ENCODE measurements around the gene CAMTA1. TPM values are rescaled to one million over a fixed set of nuclear protein-coding genes. Genes with fewer than 3 reads are reported as not detected.

Gene CAMTA1
- total and polyA plus RNA-seq, 3 experiments from 2014 or later: 60.2 to 79.0 (median 61.7) TPM

GRCh38 chr1:7531562-7532340 lies 746.5 kb downstream of the CAMTA1 start:
- Histone ChIP-seq H3K36me3 (ENCODE audit: insufficient read depth, low read length) (no peaks in the 10 kb centered on the region), H3K4me1 (ENCODE audit: insufficient read depth, low read length) (no peaks in the 10 kb centered on the region), H3K27me3 (ENCODE audit: insufficient read depth, low read length, poor library complexity, severe bottlenecking) (no peaks in the 10 kb centered on the region), H3K4me3 (ENCODE audit: low read length) (no peak overlapping the region), H3K27ac (ENCODE audit: low read depth, low read length) (no peak overlapping the region), H3K9me3 (ENCODE audit: low read length) (no peaks in the 10 kb centered on the region)
- POLR2A ChIA-PET: no interaction called here
- peak in 1 of 5 donors; percentile 29 for DNase-seq
- Mint-ChIP-seq H3K4me3 (no peak overlapping the region), H3K9me3 (no peaks in the 10 kb centered on the region), H3K27me3 (peaks cover 5 to 6% of the 10 kb centered on the region in 2 donors), H3K4me1 (peaks cover 0 to 11% (median 3%) of the 10 kb centered on the region in 3 donors), H3K27ac (no peak overlapping the region), H3K36me3 (no peaks in the 10 kb centered on the region)
- CTCF ChIA-PET: no interaction called here

GRCh38 chr1:7533006-7533405 lies 747.8 kb downstream of the CAMTA1 start:
- Histone ChIP-seq H3K27me3 (ENCODE audit: insufficient read depth, low read length, poor library complexity, severe bottlenecking) (no peaks in the 10 kb centered on the region), H3K9me3 (ENCODE audit: low read length) (no peaks in the 10 kb centered on the region), H3K4me3 (ENCODE audit: low read length) (no peak overlapping the region), H3K27ac (ENCODE audit: low read depth, low read length) (no peak overlapping the region), H3K36me3 (ENCODE audit: insufficient read depth, low read length) (no peaks in the 10 kb centered on the region), H3K4me1 (ENCODE audit: insufficient read depth, low read length) (no peaks in the 10 kb centered on the region)
- no peaks in the 10 kb centered on the region for H3K36me3 Mint-ChIP-seq
- no peaks in the 10 kb centered on the region for H3K9me3 Mint-ChIP-seq
- POLR2A ChIA-PET: no interaction called here
- DNase-seq: peak in 1 of 5 donors; percentile 8
- H3K4me1 Mint-ChIP-seq: peaks cover 0 to 11% (median 3%) of the 10 kb centered on the region in 3 donors
- CTCF ChIA-PET: no interaction called here
- no peak overlapping the region for H3K27ac Mint-ChIP-seq
- no peak overlapping the region for H3K4me3 Mint-ChIP-seq
- peaks cover 5 to 6% of the 10 kb centered on the region in 2 donors for H3K27me3 Mint-ChIP-seq

- ChIA-PET CTCF (no interaction called here), POLR2A (no interaction called here)
- no peaks in the 10 kb centered on the region for H3K36me3 ChIP-seq (ENCODE audit: insufficient read depth, low read length)
- H3K9me3 Mint-ChIP-seq: no peaks in the 10 kb centered on the region
- H3K4me3 Mint-ChIP-seq: no peak overlapping the region
- peak in 1 of 5 donors; percentile 26 for DNase-seq
- no peak overlapping the region for H3K27ac Mint-ChIP-seq
- no peaks in the 10 kb centered on the region for H3K27me3 ChIP-seq (ENCODE audit: insufficient read depth, low read length, poor library complexity, severe bottlenecking)
- H3K36me3 Mint-ChIP-seq: no peaks in the 10 kb centered on the region
- H3K27ac ChIP-seq (ENCODE audit: low read depth, low read length): no peak overlapping the region
- H3K4me3 ChIP-seq (ENCODE audit: low read length): no peak overlapping the region
- no peaks in the 10 kb centered on the region for H3K9me3 ChIP-seq (ENCODE audit: low read length)
- peaks cover 0 to 11% (median 3%) of the 10 kb centered on the region in 3 donors for H3K4me1 Mint-ChIP-seq
- peaks cover 5 to 6% of the 10 kb centered on the region in 2 donors for H3K27me3 Mint-ChIP-seq
- H3K4me1 ChIP-seq (ENCODE audit: insufficient read depth, low read length): no peaks in the 10 kb centered on the region
These were observed 749.0 kb downstream of the CAMTA1 start for GRCh38 chr1:7534061-7534825.

GRCh38 chr1:7535016-7535415 lies 749.8 kb downstream of the CAMTA1 start:
- H3K4me1 Mint-ChIP-seq: peaks cover 0 to 11% (median 3%) of the 10 kb centered on the region in 3 donors
- CTCF ChIA-PET: no interaction called here
- POLR2A ChIA-PET: no interaction called here
- H3K4me3 Mint-ChIP-seq: no peak overlapping the region
- no peaks in the 10 kb centered on the region for H3K4me1 ChIP-seq (ENCODE audit: insufficient read depth, low read length)
- H3K27ac ChIP-seq (ENCODE audit: low read depth, low read length): no peak overlapping the region
- no peak overlapping the region for H3K4me3 ChIP-seq (ENCODE audit: low read length)
- H3K27me3 ChIP-seq (ENCODE audit: insufficient read depth, low read length, poor library complexity, severe bottlenecking): no peaks in the 10 kb centered on the region
- no peaks in the 10 kb centered on the region for H3K9me3 Mint-ChIP-seq
- peaks cover 5 to 6% of the 10 kb centered on the region in 2 donors for H3K27me3 Mint-ChIP-seq
- no peaks in the 10 kb centered on the region for H3K36me3 Mint-ChIP-seq
- H3K9me3 ChIP-seq (ENCODE audit: low read length): no peaks in the 10 kb centered on the region
- no peaks in the 10 kb centered on the region for H3K36me3 ChIP-seq (ENCODE audit: insufficient read depth, low read length)
- DNase-seq: peak in 1 of 5 donors; percentile 39
- H3K27ac Mint-ChIP-seq: no peak overlapping the region

GRCh38 chr1:7535934-7536878 lies 751.0 kb downstream of the CAMTA1 start:
- POLR2A ChIA-PET: no interaction called here
- no peaks in the 10 kb centered on the region for H3K9me3 ChIP-seq (ENCODE audit: low read length)
- Mint-ChIP-seq H3K27ac (no peak overlapping the region), H3K27me3 (peaks cover 7 to 11% of the 10 kb centered on the region in 2 donors), H3K9me3 (no peaks in the 10 kb centered on the region), H3K4me3 (peak overlapping the region in 1 of 7 donors; percentile 46), H3K4me1 (peaks cover 0 to 11% (median 3%) of the 10 kb centered on the region in 3 donors), H3K36me3 (no peaks in the 10 kb centered on the region)
- H3K27ac ChIP-seq (ENCODE audit: low read depth, low read length): no peak overlapping the region
- H3K36me3 ChIP-seq (ENCODE audit: insufficient read depth, low read length): no peaks in the 10 kb centered on the region
- DNase-seq: peak in 1 of 5 donors; percentile 24
- H3K4me3 ChIP-seq (ENCODE audit: low read length): no peak overlapping the region
- CTCF ChIA-PET: no interaction called here
- no peaks in the 10 kb centered on the region for H3K4me1 ChIP-seq (ENCODE audit: insufficient read depth, low read length)
- no peaks in the 10 kb centered on the region for H3K27me3 ChIP-seq (ENCODE audit: insufficient read depth, low read length, poor library complexity, severe bottlenecking)

GRCh38 chr1:7536891-7537591 lies 751.8 kb downstream of the CAMTA1 start:
- Histone ChIP-seq H3K4me3 (ENCODE audit: low read length) (no peak overlapping the region), H3K4me1 (ENCODE audit: insufficient read depth, low read length) (no peaks in the 10 kb centered on the region), H3K27ac (ENCODE audit: low read depth, low read length) (no peak overlapping the region), H3K36me3 (ENCODE audit: insufficient read depth, low read length) (no peaks in the 10 kb centered on the region), H3K9me3 (ENCODE audit: low read length) (no peaks in the 10 kb centered on the region), H3K27me3 (ENCODE audit: insufficient read depth, low read length, poor library complexity, severe bottlenecking) (no peaks in the 10 kb centered on the region)
- Mint-ChIP-seq H3K36me3 (no peaks in the 10 kb centered on the region), H3K9me3 (no peaks in the 10 kb centered on the region), H3K4me1 (peaks cover 0 to 11% (median 3%) of the 10 kb centered on the region in 3 donors), H3K4me3 (no peak overlapping the region), H3K27ac (no peak overlapping the region), H3K27me3 (peaks cover 11 to 12% of the 10 kb centered on the region in 2 donors)
- ChIA-PET CTCF (no interaction called here), POLR2A (no interaction called here)
- DNase-seq: peak in 1 of 5 donors; percentile 30

GRCh38 chr1:7538033-7538432 lies 752.8 kb downstream of the CAMTA1 start:
- Histone ChIP-seq H3K9me3 (ENCODE audit: low read length) (no peaks in the 10 kb centered on the region), H3K4me1 (ENCODE audit: insufficient read depth, low read length) (no peaks in the 10 kb centered on the region), H3K4me3 (ENCODE audit: low read length) (no peak overlapping the region), H3K27ac (ENCODE audit: low read depth, low read length) (no peak overlapping the region), H3K36me3 (ENCODE audit: insufficient read depth, low read length) (no peaks in the 10 kb centered on the region), H3K27me3 (ENCODE audit: insufficient read depth, low read length, poor library complexity, severe bottlenecking) (no peaks in the 10 kb centered on the region)
- Mint-ChIP-seq H3K4me3 (no peak overlapping the region), H3K27ac (peak overlapping the region in 1 of 8 donors; percentile 71), H3K4me1 (peaks cover 0 to 11% (median 3%) of the 10 kb centered on the region in 3 donors), H3K27me3 (peaks cover 7 to 8% of the 10 kb centered on the region in 2 donors), H3K36me3 (no peaks in the 10 kb centered on the region), H3K9me3 (no peaks in the 10 kb centered on the region)
- peak in 1 of 5 donors; percentile 4 for DNase-seq
- ChIA-PET POLR2A (no interaction called here), CTCF (no interaction called here)

All from CD8-positive, alpha-beta memory T cell (primary cell).